Glutamatergic neuron (in vitro differentiated cells): ENCODE measurements around the gene LCN6. TPM values are rescaled to one million over a fixed set of nuclear protein-coding genes. Genes with fewer than 3 reads are reported as not detected.
"Not testable (repeated sequence)": the region's sequence is repeated elsewhere in the genome, so short reads cannot be mapped to it uniquely, and the experiment has no call there.

ENCODE experiments used
- DNase-seq: peaks from one replicate; pipeline ENCODE4 v3.0.0; 2022
- H3K27ac Mint-ChIP-seq: one replicate; pipeline ENCODE4 v1.8.0; 2020; ENCODE audit warnings: mild to moderate bottlenecking, mixed read lengths, inconsistent platforms; ENCODE audit not compliant: unreplicated experiment
- H3K27me3 Mint-ChIP-seq: one replicate; pipeline ENCODE4 v1.8.0; 2020; ENCODE audit warnings: mild to moderate bottlenecking, moderate library complexity, mixed read lengths, inconsistent platforms; ENCODE audit not compliant: unreplicated experiment
- H3K36me3 Mint-ChIP-seq: one replicate; pipeline ENCODE4 v1.8.0; 2020; ENCODE audit warnings: mild to moderate bottlenecking, mixed read lengths, inconsistent platforms; ENCODE audit not compliant: unreplicated experiment
- H3K4me1 Mint-ChIP-seq: one replicate; pipeline ENCODE4 v1.8.0; 2020; ENCODE audit warnings: mild to moderate bottlenecking, low read depth, mixed read lengths, inconsistent platforms; ENCODE audit not compliant: unreplicated experiment
- H3K4me3 Mint-ChIP-seq: one replicate; pipeline ENCODE4 v1.8.0; 2020; ENCODE audit warnings: mild to moderate bottlenecking, mixed read lengths, inconsistent platforms; ENCODE audit not compliant: unreplicated experiment
- H3K9me3 Mint-ChIP-seq: one replicate; pipeline ENCODE4 v1.8.0; 2020; ENCODE audit warnings: mild to moderate bottlenecking, moderate library complexity, mixed read lengths, inconsistent platforms; ENCODE audit not compliant: unreplicated experiment
- total RNA-seq: library from RNA; stranded (reverse); fragmentation: NEBNext Ultra II Directional; extraction: Animal tissue kit (Norgen Biotek cat#: 25700); gene quantifications from one replicate; pipeline ENCODE4 v1.2.1, GENCODE V29; 2021; ENCODE audit not compliant: unreplicated experiment
- TF ChIP-seq, protein P1 (sequence below): fragments of 200-600 bp; sonication (generic); IDR thresholded peaks from one replicate; pipeline ENCODE4 v1.5.0; 2021; ENCODE audit not compliant: partially characterized antibody, unreplicated experiment

LCN6 gene
- total RNA-seq, 1 donor from 2014 or later, result not detected

DNA sequence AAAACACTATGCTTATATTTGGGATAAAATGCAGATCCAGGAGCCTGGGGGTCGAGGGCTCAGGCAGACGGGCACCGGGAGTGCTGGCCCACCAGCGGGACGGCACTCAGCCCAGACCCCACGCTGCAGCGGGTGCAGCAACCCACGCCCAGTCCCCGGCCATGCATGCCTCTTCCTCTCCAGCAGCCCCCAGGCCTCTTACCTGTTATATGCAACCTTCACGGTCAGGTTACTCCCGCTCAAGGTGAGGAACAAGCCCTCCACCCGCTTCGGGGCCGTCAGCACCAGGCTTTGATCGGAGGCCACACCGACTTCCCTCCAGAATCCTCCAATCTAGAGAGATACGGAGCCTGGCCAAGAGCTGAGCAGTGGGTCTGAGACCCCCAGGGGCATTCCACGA lies 8.5 kb upstream of the LCN6 start:
- H3K27me3 Mint-ChIP-seq, result peaks cover 7% of the 10 kb centered on the region
- peaks cover 15% of the 10 kb centered on the region for H3K9me3 Mint-ChIP-seq
- no peak overlapping the region for H3K4me3 Mint-ChIP-seq
- TF ChIP-seq, protein P1, sequence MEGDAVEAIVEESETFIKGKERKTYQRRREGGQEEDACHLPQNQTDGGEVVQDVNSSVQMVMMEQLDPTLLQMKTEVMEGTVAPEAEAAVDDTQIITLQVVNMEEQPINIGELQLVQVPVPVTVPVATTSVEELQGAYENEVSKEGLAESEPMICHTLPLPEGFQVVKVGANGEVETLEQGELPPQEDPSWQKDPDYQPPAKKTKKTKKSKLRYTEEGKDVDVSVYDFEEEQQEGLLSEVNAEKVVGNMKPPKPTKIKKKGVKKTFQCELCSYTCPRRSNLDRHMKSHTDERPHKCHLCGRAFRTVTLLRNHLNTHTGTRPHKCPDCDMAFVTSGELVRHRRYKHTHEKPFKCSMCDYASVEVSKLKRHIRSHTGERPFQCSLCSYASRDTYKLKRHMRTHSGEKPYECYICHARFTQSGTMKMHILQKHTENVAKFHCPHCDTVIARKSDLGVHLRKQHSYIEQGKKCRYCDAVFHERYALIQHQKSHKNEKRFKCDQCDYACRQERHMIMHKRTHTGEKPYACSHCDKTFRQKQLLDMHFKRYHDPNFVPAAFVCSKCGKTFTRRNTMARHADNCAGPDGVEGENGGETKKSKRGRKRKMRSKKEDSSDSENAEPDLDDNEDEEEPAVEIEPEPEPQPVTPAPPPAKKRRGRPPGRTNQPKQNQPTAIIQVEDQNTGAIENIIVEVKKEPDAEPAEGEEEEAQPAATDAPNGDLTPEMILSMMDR, result no peak
- DNase-seq, result no peak
- peaks cover 10% of the 10 kb centered on the region for H3K4me1 Mint-ChIP-seq
- no peak overlapping the region for H3K27ac Mint-ChIP-seq
- H3K36me3 Mint-ChIP-seq, result peaks cover 7% of the 10 kb centered on the region

- H3K4me1 Mint-ChIP-seq, result peaks cover 8% of the 10 kb centered on the region
- no peak overlapping the region for H3K4me3 Mint-ChIP-seq
- peaks cover 6% of the 10 kb centered on the region for H3K27me3 Mint-ChIP-seq
- H3K27ac Mint-ChIP-seq, result peak overlapping the region; percentile 52
- no peak for DNase-seq
- TF ChIP-seq, protein P1, result no peak
- peaks cover 15% of the 10 kb centered on the region for H3K9me3 Mint-ChIP-seq
- H3K36me3 Mint-ChIP-seq, result peaks cover 7% of the 10 kb centered on the region
These were observed 7.8 kb upstream of the LCN6 start for GRCh38 chr9:136756134-136756438.

DNA sequence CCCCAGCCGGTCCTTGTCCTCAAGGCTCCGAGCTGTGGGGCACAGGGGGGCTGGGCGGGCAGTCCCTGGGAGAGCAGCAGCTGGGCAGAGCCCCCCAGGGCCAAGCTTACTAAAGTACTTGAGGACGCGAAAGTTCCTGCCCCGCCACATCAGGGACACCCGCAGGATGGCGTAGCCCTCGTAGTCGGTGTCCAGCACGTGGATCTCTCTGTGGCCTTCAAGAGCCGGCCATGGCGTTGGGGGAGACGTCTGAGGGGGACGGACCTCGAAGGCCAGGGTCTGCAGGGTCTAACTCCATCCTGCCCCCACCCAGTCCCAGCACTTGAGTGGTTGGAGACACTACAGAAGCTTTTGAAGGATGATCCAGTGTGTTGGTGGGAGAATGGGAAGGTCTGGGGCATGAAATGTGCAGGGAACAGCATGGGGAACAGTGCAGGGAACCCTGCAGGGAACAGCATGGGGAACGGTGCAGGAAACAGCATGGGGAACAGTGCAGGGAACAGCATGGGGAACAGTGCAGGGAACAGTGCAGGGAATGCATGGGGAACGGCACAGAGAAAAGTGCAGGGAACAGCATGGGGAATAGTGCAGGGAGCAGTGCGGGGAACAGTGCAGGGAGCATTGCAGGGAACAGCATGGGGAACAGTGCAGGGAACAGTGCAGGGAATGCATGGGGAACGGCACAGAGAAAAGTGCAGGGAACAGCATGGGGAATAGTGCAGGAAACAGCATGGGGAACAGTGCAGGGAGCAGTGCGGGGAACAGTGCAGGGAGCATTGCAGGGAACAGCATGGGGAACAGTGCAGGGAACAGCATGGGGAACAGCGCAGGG lies 7.2 kb upstream of the LCN6 start:
- H3K4me3 Mint-ChIP-seq, H3K27me3 Mint-ChIP-seq, H3K4me1 Mint-ChIP-seq, H3K27ac Mint-ChIP-seq, H3K36me3 Mint-ChIP-seq, DNase-seq: not testable (repeated sequence)
- peaks cover 12% of the 10 kb centered on the region for H3K9me3 Mint-ChIP-seq

GRCh38 chr9:136754626-136755301 lies 6.4 kb upstream of the LCN6 start:
- H3K9me3 Mint-ChIP-seq, result peaks cover 12% of the 10 kb centered on the region
- peaks cover 3% of the 10 kb centered on the region for H3K27me3 Mint-ChIP-seq
- no peak overlapping the region for H3K4me3 Mint-ChIP-seq
- H3K27ac Mint-ChIP-seq, result no peak overlapping the region
- DNase-seq, result no peak
- peaks cover 2% of the 10 kb centered on the region for H3K4me1 Mint-ChIP-seq
- TF ChIP-seq, protein P1, result no peak
- peaks cover 7% of the 10 kb centered on the region for H3K36me3 Mint-ChIP-seq

GRCh38 chr9:136754059-136754572 lies 5.8 kb upstream of the LCN6 start:
- H3K9me3 Mint-ChIP-seq, result peaks cover 12% of the 10 kb centered on the region
- H3K27me3 Mint-ChIP-seq, result peaks cover 3% of the 10 kb centered on the region
- H3K36me3 Mint-ChIP-seq, result peaks cover 7% of the 10 kb centered on the region
- TF ChIP-seq, protein P1, result no peak
- no peak overlapping the region for H3K4me3 Mint-ChIP-seq
- no peak overlapping the region for H3K27ac Mint-ChIP-seq
- no peak for DNase-seq
- H3K4me1 Mint-ChIP-seq, result no peaks in the 10 kb centered on the region
